GM18517 (cell line): Measurements from ENCODE around the gene SLC18A3.

Experiments
- ATAC-seq: cut with Tn5 transposase; IDR thresholded peaks from one replicate; pipeline ENCODE4 v1.9.1; 2021; ENCODE audit warnings: mild to moderate bottlenecking, moderate library complexity; ENCODE audit not compliant: unreplicated experiment

Gene SLC18A3

DNA sequence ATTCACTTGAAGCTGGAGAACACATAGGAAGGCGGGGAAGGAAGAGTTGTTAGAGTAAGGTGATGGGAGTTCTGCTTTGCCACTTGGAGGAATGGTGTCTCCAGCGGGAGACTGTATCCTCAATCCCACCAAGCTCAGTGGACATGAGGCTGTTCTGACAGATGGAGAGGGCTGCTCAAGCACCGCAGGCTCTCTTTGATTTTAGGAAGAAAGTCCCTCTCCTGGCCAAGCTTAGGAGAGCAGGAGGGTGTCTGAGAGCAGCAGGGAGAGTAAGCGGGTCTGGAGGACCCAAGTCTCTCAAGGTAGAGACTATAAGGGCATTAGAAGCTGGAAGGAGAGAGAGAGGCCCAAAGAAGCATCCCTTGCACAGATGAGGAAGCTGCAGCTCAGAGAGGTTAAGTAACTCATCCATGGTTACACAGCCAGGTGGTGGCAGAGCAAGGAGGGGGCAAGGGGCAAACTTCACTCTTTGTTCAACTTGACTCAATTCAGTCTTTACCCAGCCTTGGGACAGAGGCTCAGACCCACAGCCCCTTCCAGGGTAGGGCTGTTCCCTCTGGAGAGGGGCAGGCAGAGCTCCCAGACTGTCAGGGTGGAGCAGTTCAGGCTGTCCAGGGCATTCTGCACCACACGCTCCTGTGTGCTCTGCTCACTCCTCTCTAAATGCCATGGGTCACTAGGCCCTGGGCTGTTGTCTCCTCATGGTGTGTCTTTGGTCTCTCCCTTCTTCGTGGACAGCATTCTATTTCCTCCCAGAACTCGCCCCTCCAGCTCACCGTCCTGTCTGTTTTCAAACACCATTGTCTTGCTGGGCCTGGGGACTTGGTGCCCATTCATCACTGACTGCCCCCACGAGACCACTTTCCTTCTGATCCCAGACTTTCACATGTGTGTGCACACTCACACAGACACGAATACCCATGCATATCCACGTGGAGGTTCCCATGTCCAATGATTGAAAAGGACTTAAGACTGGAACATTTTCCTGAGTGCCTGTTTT, 12.6 kb downstream of the SLC18A3 start:
- ATAC-seq, result no peak

- ATAC-seq, result no peak
Observed at GRCh38 chr10:49624629-49625028, 14.5 kb downstream of the SLC18A3 start.

- ATAC-seq, result no peak
Observed at GRCh38 chr10:49625411-49625810, 15.3 kb downstream of the SLC18A3 start.

DNA sequence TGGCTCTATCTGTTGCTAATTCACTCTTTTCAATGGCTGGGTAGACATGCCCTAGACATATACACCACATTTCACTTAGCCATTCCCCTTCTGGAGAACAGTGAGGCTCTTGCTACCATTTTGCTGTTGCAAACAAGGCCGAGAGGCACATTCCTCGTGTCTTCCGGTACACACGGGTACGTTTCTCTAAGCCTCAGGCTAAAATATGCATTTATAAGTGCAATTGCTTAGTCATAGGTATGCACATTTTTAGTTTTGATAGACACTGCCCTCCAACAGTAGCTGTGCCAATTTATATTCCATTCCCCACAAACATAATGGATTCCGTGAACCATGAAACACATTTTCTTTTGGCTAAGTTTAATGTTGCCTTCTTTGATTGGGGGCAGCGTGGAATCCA, 16.9 kb downstream of the SLC18A3 start:
- no peak for ATAC-seq

DNA sequence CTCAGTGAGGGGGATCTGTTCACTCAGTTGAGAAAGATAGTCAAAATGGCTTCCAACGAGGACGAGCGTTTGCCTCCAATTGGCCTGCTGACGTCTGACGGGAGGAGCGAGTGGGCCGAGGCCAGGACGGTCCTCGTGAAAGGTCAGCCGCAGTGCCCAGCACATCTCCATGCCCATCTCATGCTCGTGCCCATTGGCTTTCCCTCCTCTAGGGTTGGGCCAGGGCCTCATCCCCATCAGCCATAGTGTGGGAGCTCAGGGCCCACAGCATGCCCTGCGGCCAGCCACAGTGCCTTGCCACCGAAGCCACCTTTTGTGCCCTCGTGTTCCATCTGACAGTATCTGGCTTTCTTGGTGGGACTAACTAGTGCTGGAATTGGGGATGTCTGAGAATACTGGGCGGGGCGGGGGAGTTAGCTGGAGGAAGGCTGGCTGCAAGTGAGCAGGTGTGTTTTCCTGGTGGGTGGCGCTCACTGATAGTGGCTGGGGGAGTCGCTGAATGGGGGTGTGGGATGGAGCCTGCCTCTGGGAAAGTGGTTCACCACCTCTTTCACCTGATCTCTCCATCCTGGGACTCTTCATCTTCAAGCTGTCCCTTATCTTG, 17.6 kb downstream of the SLC18A3 start:
- no peak for ATAC-seq

- no peak for ATAC-seq
Observed at GRCh38 chr10:49628599-49628998, 18.5 kb downstream of the SLC18A3 start.

- ATAC-seq, result no peak
Observed at GRCh38 chr10:49629431-49629881, 19.3 kb downstream of the SLC18A3 start.

- ATAC-seq, result no peak
Observed at GRCh38 chr10:49631975-49632374, 21.9 kb downstream of the SLC18A3 start.

DNA sequence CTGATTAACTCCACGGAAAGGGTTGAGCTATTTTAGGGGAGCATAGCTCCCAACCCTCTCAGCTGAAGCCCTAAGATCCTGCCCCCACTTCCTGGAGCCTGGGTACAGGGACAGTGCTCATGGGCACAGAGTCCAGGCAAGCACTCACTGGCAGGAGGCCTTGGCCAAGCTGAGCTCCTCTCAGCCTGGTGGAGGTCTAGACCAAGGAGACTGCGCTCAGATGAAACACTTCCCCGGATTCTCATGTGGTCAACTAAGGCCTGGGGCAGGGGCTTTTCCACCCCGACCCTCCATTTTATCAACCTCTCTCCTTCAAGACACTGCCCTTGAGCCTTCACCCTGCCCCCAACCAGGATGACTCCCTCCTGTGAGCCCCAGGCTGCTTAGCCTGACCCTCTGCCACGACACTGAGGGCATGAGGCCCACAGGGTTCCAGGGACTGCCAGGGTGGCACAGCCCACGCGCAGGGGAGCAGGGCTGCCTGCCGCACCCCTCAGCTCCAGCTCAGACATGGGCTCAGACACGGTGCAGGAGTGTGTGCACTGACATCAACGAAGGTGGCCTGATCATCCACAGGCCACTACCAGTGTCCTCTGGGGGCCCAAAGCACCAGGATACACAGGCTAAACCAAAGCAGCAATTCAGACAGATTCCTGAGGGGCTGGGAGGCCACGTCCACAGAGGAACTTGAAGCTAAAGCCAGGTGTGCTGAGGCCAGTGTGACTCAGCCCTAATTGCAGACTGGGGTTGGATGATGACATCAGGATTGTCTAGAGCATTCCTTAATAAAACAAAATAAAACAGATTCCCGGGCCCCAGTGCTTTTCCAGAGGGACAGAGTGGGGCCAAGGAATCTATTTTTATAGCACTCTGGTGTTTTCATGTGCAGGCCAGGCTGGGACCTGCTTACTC, 22.6 kb downstream of the SLC18A3 start:
- ATAC-seq, result no peak

- no peak for ATAC-seq
Observed at GRCh38 chr10:49633327-49634068, 23.4 kb downstream of the SLC18A3 start.

DNA sequence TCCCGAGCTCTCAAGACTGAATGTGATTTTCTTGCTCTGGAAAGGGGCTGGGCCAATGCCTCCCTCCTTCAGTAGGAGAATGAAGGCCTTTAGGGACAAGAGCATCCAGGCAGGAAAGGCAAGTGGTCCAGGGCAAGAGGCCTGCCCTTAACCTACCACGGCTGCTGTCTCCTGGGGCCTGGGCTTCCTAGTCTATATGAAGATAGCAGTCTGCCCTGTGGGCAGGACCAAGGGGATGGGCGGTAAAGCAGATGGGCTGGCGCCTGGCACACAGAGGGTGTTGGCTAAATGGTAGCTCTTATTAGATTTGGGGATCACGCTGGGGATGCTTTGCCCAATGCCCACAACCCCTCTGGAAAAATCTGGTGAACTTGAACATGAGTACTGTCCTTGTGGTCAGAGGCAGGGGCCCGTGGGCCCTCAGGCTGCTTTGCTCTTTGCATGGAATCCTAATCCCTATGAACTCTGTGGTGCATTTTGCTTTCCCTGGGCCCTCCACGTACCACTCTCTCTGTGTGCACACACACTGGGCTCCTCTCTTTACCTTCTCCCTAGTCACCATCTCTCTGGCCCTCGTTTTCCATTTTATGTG, 24.1 kb downstream of the SLC18A3 start:
- ATAC-seq, result no peak

GRCh38 chr10:49642311-49642710, 32.2 kb downstream of the SLC18A3 start:
- ATAC-seq, result no peak

GRCh38 chr10:49643241-49644034, 33.3 kb downstream of the SLC18A3 start:
- no peak for ATAC-seq

- no peak for ATAC-seq
Observed at GRCh38 chr10:49644035-49644646, 34.0 kb downstream of the SLC18A3 start.

DNA sequence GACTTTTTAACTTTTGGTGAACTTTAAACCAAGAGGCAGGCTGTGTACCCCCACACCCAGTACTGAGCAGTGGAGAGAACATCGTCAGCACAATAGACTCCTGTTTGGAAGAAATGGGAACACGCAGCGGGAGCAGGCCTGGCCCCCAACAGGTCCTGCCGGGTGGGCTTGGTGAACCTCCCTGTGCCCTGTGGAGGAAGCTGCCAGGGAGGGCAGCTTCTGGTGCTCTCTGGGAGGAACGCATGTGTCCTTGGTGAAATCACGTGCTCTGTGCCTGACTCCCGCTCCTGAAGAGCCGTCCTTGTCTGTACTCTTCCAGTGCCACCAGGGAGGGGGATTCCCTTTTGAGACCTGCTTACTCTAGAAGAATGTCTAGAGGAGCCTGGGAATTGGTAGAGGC, 35.3 kb downstream of the SLC18A3 start:
- no peak for ATAC-seq

- no peak for ATAC-seq
Observed at GRCh38 chr10:49645871-49646870, 36.1 kb downstream of the SLC18A3 start.

GRCh38 chr10:49647554-49647953, 37.4 kb downstream of the SLC18A3 start:
- ATAC-seq, result no peak
